ENCODE measurements around the gene COLGALT1. TPM values are rescaled to one million over a fixed set of nuclear protein-coding genes. Genes with fewer than 3 reads are reported as not detected.
"Not testable (repeated sequence)": the region's sequence is repeated elsewhere in the genome, so short reads cannot be mapped to it uniquely, and the experiment has no call there.

COLGALT1 gene
- total RNA-seq = 40.6 TPM

GRCh38 chr19:17555480-17555928, at the start of gene COLGALT1:
TSS of gene COLGALT1 (plus strand) at chr19:17555649. CDS start at chr19:17555714, 65 bp downstream.
- DNase-seq = peak; percentile 92

- no peak for DNase-seq
These were observed 48.7 kb upstream of the COLGALT1 start for GRCh38 chr19:17506745-17507144.

GRCh38 chr19:17508558-17508933, 46.9 kb upstream of the COLGALT1 start:
- not testable (repeated sequence) for DNase-seq

GRCh38 chr19:17510220-17510993, 45.0 kb upstream of the COLGALT1 start:
- no peak for DNase-seq

- peak; percentile 77 for DNase-seq
These were observed 43.5 kb upstream of the COLGALT1 start for GRCh38 chr19:17511724-17512573.

- no peak for DNase-seq
These were observed 42.9 kb upstream of the COLGALT1 start for GRCh38 chr19:17512574-17512939.

- DNase-seq = no peak
These were observed 39.9 kb upstream of the COLGALT1 start for GRCh38 chr19:17515408-17516149.

GRCh38 chr19:17517898-17518297, 37.6 kb upstream of the COLGALT1 start:
- no peak for DNase-seq

GRCh38 chr19:17518654-17519053, 36.8 kb upstream of the COLGALT1 start:
- DNase-seq = not testable (repeated sequence)

- DNase-seq = no peak
These were observed 35.5 kb upstream of the COLGALT1 start for GRCh38 chr19:17519967-17520366.

- no peak for DNase-seq
These were observed 34.6 kb upstream of the COLGALT1 start for GRCh38 chr19:17520865-17521264.

- DNase-seq = no peak
These were observed 32.2 kb upstream of the COLGALT1 start for GRCh38 chr19:17522988-17523872.

GRCh38 chr19:17524651-17525050, 30.8 kb upstream of the COLGALT1 start:
- DNase-seq = no peak

- no peak for DNase-seq
These were observed 30.3 kb upstream of the COLGALT1 start for GRCh38 chr19:17525141-17525540.

- DNase-seq = no peak
These were observed 28.5 kb upstream of the COLGALT1 start for GRCh38 chr19:17526922-17527321.

- no peak for DNase-seq
These were observed 28.1 kb upstream of the COLGALT1 start for GRCh38 chr19:17527326-17527725.

- DNase-seq = no peak
These were observed 26.8 kb upstream of the COLGALT1 start for GRCh38 chr19:17528610-17529009.

- DNase-seq = no peak
These were observed 25.9 kb upstream of the COLGALT1 start for GRCh38 chr19:17529239-17530158.

GRCh38 chr19:17530586-17530985, 24.9 kb upstream of the COLGALT1 start:
- no peak for DNase-seq

- DNase-seq = no peak
These were observed 23.3 kb upstream of the COLGALT1 start for GRCh38 chr19:17532116-17532515.

All from skin of body (tissue), 2 donors.